ENCODE results near the gene VPS41. TPM values are rescaled to one million over a fixed set of nuclear protein-coding genes. Genes with fewer than 3 reads are reported as not detected.

Gene VPS41
- total and polyA plus RNA-seq, 4 donors = 9.2 to 24.1 (median 16.1) TPM

- TF ChIP-seq, protein P1, sequence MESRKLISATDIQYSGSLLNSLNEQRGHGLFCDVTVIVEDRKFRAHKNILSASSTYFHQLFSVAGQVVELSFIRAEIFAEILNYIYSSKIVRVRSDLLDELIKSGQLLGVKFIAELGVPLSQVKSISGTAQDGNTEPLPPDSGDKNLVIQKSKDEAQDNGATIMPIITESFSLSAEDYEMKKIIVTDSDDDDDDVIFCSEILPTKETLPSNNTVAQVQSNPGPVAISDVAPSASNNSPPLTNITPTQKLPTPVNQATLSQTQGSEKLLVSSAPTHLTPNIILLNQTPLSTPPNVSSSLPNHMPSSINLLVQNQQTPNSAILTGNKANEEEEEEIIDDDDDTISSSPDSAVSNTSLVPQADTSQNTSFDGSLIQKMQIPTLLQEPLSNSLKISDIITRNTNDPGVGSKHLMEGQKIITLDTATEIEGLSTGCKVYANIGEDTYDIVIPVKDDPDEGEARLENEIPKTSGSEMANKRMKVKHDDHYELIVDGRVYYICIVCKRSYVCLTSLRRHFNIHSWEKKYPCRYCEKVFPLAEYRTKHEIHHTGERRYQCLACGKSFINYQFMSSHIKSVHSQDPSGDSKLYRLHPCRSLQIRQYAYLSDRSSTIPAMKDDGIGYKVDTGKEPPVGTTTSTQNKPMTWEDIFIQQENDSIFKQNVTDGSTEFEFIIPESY (IDR thresholded peaks at IDR 0.05) = no peak
- TF ChIP-seq TAF1 (conservative IDR thresholded peaks at IDR 0.05) (no peak), RXRA (IDR thresholded peaks at IDR 0.05) (no peak), NR2F2 (IDR thresholded peaks at IDR 0.05) (no peak)
- Histone ChIP-seq H3K4me3 (ENCODE audit: low read depth in 1 of 3, low read length in 3 of 3) (no peak overlapping the region), H3K36me3 (ENCODE audit: control insufficient read depth in 4 of 4, insufficient read depth in 3 of 4, low read depth in 1 of 4, low read length in 3 of 4) (peaks cover 0 to 2% (median 0%) of the 10 kb centered on the region in 4 donors), H3K9ac (ENCODE audit: low read depth in 1 of 2, low read length in 2 of 2) (no peak overlapping the region), H3K4me1 (ENCODE audit: control insufficient read depth in 4 of 4, insufficient read depth in 4 of 4, low read length in 3 of 4) (no peaks in the 10 kb centered on the region), H3K27me3 (ENCODE audit: control insufficient read depth in 4 of 4, insufficient read depth in 4 of 4, low read length in 3 of 4) (no peaks in the 10 kb centered on the region), H3K9me3 (ENCODE audit: control insufficient read depth in 4 of 4, low read length in 3 of 4) (no peaks in the 10 kb centered on the region), H3K27ac (ENCODE audit: low read depth in 1 of 2, low read length in 2 of 2) (no peak overlapping the region)
- WGBS = 70% methylated on average over 2 of the region's 2 CpGs
- no peak for DNase-seq (ENCODE audit: low spot score)
These were observed 26.9 kb downstream of the VPS41 start for GRCh38 chr7:38881947-38882684.

DNA sequence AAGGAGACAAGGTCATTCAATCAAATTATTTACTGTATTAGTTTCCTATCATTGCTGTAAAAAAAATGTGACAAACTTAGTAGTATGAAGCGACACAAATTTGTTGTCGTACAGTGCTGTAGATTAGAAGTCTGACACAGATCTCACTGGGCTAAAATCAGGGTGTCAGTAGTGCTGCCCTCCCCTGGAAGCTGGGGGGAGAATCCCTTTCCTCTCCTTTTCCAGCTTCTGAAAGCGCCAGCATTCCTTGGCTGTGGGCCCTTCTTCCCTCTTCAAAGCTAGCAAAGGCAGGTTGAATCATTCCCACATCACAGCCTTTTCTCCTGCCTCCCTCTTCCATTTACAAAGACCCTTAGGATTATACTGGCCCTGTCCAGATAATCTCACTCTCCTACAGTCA lies 28.0 kb downstream of the VPS41 start:
- TF ChIP-seq HNF4G (IDR thresholded peaks at IDR 0.05) (no peak), FOXA1 (IDR thresholded peaks at IDR 0.05) (no peak)
- no peak for DNase-seq (ENCODE audit: low spot score)
- Histone ChIP-seq H3K9ac (ENCODE audit: low read depth in 1 of 2, low read length in 2 of 2) (no peak overlapping the region), H3K4me1 (ENCODE audit: control insufficient read depth in 4 of 4, insufficient read depth in 4 of 4, low read length in 3 of 4) (no peaks in the 10 kb centered on the region), H3K36me3 (ENCODE audit: control insufficient read depth in 4 of 4, insufficient read depth in 3 of 4, low read depth in 1 of 4, low read length in 3 of 4) (peaks cover 0 to under 1% (median 0%) of the 10 kb centered on the region in 4 donors), H3K4me3 (ENCODE audit: low read depth in 1 of 3, low read length in 3 of 3) (no peak overlapping the region), H3K9me3 (ENCODE audit: control insufficient read depth in 4 of 4, low read length in 3 of 4) (no peaks in the 10 kb centered on the region), H3K27ac (ENCODE audit: low read depth in 1 of 2, low read length in 2 of 2) (no peak overlapping the region), H3K27me3 (ENCODE audit: control insufficient read depth in 4 of 4, insufficient read depth in 4 of 4, low read length in 3 of 4) (no peaks in the 10 kb centered on the region)
- WGBS = 99% methylated on average over 3 of the region's 3 CpGs

DNA sequence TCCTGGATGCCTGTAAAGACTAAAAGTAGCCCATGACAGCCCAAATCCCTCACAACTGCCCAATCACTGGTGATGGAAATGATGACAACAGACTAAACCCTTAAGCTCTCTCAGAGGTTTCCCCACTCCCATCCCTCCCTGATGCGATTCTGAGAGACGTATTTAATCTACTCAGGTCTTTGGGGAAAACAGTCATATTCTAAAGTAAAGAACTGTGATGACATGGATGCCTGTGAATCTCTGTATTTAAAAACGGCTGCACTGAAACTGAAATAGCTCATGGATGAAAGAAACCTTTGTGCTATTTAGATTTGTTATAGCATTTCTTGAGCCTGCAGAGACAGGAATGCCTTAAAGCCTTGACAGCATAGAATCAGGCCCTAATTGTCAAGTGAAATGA lies 28.5 kb downstream of the VPS41 start:
- DNase-seq (ENCODE audit: low spot score) = no peak
- no peak overlapping the region for H3K9ac ChIP-seq (ENCODE audit: low read depth in 1 of 2, low read length in 2 of 2)
- no peak for TF ChIP-seq EGR1 (IDR thresholded peaks at IDR 0.05; ENCODE audit: low read depth in 2 of 2)
- TF ChIP-seq, protein P2, sequence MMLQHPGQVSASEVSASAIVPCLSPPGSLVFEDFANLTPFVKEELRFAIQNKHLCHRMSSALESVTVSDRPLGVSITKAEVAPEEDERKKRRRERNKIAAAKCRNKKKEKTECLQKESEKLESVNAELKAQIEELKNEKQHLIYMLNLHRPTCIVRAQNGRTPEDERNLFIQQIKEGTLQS (IDR thresholded peaks at IDR 0.05) = no peak
- no peak for TF ChIP-seq FOXA1 (IDR thresholded peaks at IDR 0.05)
- TF ChIP-seq CTCF (IDR thresholded peaks at IDR 0.05; ENCODE audit: low read depth, low read length, missing input control) = no peak
- TF ChIP-seq RXRA (IDR thresholded peaks at IDR 0.05) = no peak
- TF ChIP-seq, protein P1 (IDR thresholded peaks at IDR 0.05) = no peak
- no peak for TF ChIP-seq SP1 (IDR thresholded peaks at IDR 0.05)
- no peak for TF ChIP-seq TAF1 (conservative IDR thresholded peaks at IDR 0.05)
- TF ChIP-seq YY1 (IDR thresholded peaks at IDR 0.05) = no peak
- no peak for TF ChIP-seq NR2F2 (IDR thresholded peaks at IDR 0.05)
- no peak for TF ChIP-seq FOXA2 (IDR thresholded peaks at IDR 0.05)
- TF ChIP-seq HNF4A (conservative IDR thresholded peaks at IDR 0.05) = no peak
- TF ChIP-seq HNF4G (IDR thresholded peaks at IDR 0.05) = no peak
- TF ChIP-seq REST (IDR thresholded peaks at IDR 0.05) = no peak
- H3K27me3 ChIP-seq (ENCODE audit: control insufficient read depth in 4 of 4, insufficient read depth in 4 of 4, low read length in 3 of 4) = no peaks in the 10 kb centered on the region
- no peaks in the 10 kb centered on the region for H3K9me3 ChIP-seq (ENCODE audit: control insufficient read depth in 4 of 4, low read length in 3 of 4)
- 92% methylated on average over 3 of the region's 3 CpGs for WGBS
- H3K4me1 ChIP-seq (ENCODE audit: control insufficient read depth in 4 of 4, insufficient read depth in 4 of 4, low read length in 3 of 4) = no peaks in the 10 kb centered on the region
- H3K4me3 ChIP-seq (ENCODE audit: low read depth in 1 of 3, low read length in 3 of 3) = no peak overlapping the region
- no peaks in the 10 kb centered on the region for H3K36me3 ChIP-seq (ENCODE audit: control insufficient read depth in 4 of 4, insufficient read depth in 3 of 4, low read depth in 1 of 4, low read length in 3 of 4)
- no peak overlapping the region for H3K27ac ChIP-seq (ENCODE audit: low read depth in 1 of 2, low read length in 2 of 2)

Measured in liver (tissue), 9 donors.